A673 (cell line): ENCODE data around the gene ANO1.

Experiments
- EZH2 ChIP-seq: fragments of 200-600 bp; sonication (generic); IDR thresholded peaks from 2 replicates; pipeline ENCODE4 v1.6.1; 2017; ENCODE audit warnings: borderline replicate concordance, low read depth, mild to moderate bottlenecking, mixed read lengths, antibody characterized with exemption, low read length; ENCODE audit not compliant: poor library complexity, severe bottlenecking
- TF ChIP-seq, protein P1 (sequence below): fragments of 300-800, 200-600 bp; sonication (generic); conservative IDR thresholded peaks from 2 replicates; pipeline ENCODE4 v1.5.1; 2017; ENCODE audit warnings: low read depth, mild to moderate bottlenecking, antibody characterized with exemption, low read length, moderate library complexity, mixed read lengths

DNA sequence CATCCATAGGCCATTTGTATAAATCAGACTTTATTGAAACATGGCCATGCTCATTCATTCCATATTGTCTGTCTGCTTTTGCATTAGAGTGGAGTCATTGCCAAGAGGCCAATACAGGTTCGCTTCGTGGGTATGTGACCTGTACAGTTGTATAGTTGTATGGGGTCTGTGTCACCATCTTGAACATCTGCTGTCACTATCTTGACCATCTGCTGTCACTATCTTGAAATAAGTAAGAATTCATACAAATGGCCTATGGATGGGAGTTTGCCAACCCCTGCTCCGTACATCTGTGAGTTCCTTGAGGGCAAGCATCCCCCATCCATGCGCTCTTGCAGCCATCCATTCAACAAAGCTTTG, 44.4 kb upstream of the ANO1 start:
- TF ChIP-seq, protein P1, sequence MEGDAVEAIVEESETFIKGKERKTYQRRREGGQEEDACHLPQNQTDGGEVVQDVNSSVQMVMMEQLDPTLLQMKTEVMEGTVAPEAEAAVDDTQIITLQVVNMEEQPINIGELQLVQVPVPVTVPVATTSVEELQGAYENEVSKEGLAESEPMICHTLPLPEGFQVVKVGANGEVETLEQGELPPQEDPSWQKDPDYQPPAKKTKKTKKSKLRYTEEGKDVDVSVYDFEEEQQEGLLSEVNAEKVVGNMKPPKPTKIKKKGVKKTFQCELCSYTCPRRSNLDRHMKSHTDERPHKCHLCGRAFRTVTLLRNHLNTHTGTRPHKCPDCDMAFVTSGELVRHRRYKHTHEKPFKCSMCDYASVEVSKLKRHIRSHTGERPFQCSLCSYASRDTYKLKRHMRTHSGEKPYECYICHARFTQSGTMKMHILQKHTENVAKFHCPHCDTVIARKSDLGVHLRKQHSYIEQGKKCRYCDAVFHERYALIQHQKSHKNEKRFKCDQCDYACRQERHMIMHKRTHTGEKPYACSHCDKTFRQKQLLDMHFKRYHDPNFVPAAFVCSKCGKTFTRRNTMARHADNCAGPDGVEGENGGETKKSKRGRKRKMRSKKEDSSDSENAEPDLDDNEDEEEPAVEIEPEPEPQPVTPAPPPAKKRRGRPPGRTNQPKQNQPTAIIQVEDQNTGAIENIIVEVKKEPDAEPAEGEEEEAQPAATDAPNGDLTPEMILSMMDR: no peak
- no peak for TF ChIP-seq EZH2
